HUES64 (cell line): Measurements from ENCODE around the gene NDUFS6.

ENCODE experiments used
- H3K27ac ChIP-seq: 2 replicates; pipeline ENCODE4 v1.7.0; 2013; ENCODE audit warnings: low read depth, low read length, inconsistent platforms
- H3K27me3 ChIP-seq: 2 replicates; pipeline ENCODE4 v1.6.1; 2013; ENCODE audit warnings: mild to moderate bottlenecking, low read length; ENCODE audit not compliant: insufficient read depth
- H3K36me3 ChIP-seq: 2 replicates; pipeline ENCODE4 v1.6.1; 2013; ENCODE audit warnings: mild to moderate bottlenecking, low read length; ENCODE audit not compliant: insufficient read depth
- H3K4me1 ChIP-seq: 2 replicates; pipeline ENCODE4 v1.6.1; 2013; ENCODE audit warnings: mild to moderate bottlenecking, low read length, moderate library complexity; ENCODE audit not compliant: insufficient read depth
- H3K4me3 ChIP-seq: 2 replicates; pipeline ENCODE4 v1.5.1; 2013; ENCODE audit warnings: mild to moderate bottlenecking, low read length, moderate library complexity
- H3K9ac ChIP-seq: 2 replicates; pipeline ENCODE4 v1.6.1; 2013; ENCODE audit warnings: mild to moderate bottlenecking, low read depth, low read length
- H3K9me3 ChIP-seq: 2 replicates; pipeline ENCODE4 v1.6.1; 2013; ENCODE audit warnings: low read depth, low read length; ENCODE audit not compliant: insufficient read depth
- WGBS: fragments of 150-250, 120-280 bp; methylation state at CpG from one replicate; pipeline ENCODE4 v1.1.7; 2013; ENCODE audit warnings: missing lambda C conversion rate; 5-methylcytosine and 5-hydroxymethylcytosine counted together

NDUFS6 gene

GRCh38 chr5:1821862-1822261, 20.7 kb downstream of the NDUFS6 start:
- 94% methylated on average over 8 of the region's 8 CpGs for WGBS
- Histone ChIP-seq H3K36me3 (peaks cover 56% of the 10 kb centered on the region), H3K9ac (no peak overlapping the region)

DNA sequence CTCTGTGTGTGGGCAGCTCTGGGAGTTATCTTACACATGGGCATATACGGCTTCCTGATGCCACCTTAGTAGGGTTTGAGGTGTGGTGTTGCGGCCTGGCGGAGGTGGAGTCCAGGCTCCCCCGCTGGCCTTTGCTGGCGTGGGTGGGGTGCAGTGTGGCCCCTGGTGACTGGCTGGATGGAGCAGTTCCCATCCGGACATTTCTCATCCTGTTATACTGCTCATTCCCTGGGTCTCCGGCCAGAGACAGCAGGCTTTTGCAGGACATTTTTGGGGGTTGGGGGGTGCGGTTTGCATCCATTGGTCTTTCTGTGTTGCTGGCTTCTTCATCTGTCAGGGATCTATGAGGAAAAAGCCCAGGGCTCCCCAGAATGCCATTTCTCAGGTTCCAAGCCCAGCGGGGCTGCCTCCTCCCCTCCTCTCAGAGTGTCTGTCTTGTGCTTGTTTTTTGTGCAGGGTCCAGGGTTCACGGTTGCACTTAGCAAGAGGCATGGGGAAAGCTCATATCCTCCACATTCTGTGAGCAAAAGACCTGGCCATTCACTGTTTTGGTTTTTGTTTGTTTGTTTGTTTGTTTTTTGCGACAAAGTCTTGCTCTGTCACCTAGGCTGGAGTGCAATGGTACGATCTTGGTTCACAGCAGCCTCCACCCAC, 22.3 kb downstream of the NDUFS6 start:
- H3K9me3 ChIP-seq = no peaks in the 10 kb centered on the region
- H3K27ac ChIP-seq = no peak overlapping the region
- H3K36me3 ChIP-seq = peaks cover 41% of the 10 kb centered on the region
- no peak overlapping the region for H3K9ac ChIP-seq
- H3K4me1 ChIP-seq = peaks cover 11% of the 10 kb centered on the region
- no peak overlapping the region for H3K4me3 ChIP-seq
- no peaks in the 10 kb centered on the region for H3K27me3 ChIP-seq
- 86% methylated on average over 12 of the region's 12 CpGs for WGBS

More at GRCh38 chr5:1821862-1822261, 20.7 kb downstream of the NDUFS6 start:
- Histone ChIP-seq H3K9me3 (no peaks in the 10 kb centered on the region), H3K27me3 (no peaks in the 10 kb centered on the region), H3K4me3 (no peak overlapping the region), H3K4me1 (peaks cover 11% of the 10 kb centered on the region), H3K27ac (no peak overlapping the region)

- Histone ChIP-seq H3K27me3 (no peaks in the 10 kb centered on the region), H3K4me1 (peaks cover 5% of the 10 kb centered on the region; the same call in 1 of the 2 replicates), H3K4me3 (no peak overlapping the region), H3K9me3 (no peaks in the 10 kb centered on the region), H3K9ac (no peak overlapping the region), H3K27ac (no peak overlapping the region), H3K36me3 (peaks cover 34% of the 10 kb centered on the region)
- 91% methylated on average over 25 of the region's 25 CpGs for WGBS
Observed at GRCh38 chr5:1824109-1824821, 23.1 kb downstream of the NDUFS6 start.

GRCh38 chr5:1824903-1825841, 24.0 kb downstream of the NDUFS6 start:
- Histone ChIP-seq H3K9ac (no peak overlapping the region), H3K27ac (no peak overlapping the region), H3K4me3 (no peak overlapping the region), H3K27me3 (no peaks in the 10 kb centered on the region), H3K9me3 (no peaks in the 10 kb centered on the region), H3K4me1 (0 out of 2 replicates have a peak, but pooled peaks cover 4% of the 10 kb centered on the region), H3K36me3 (peaks cover 24% of the 10 kb centered on the region)
- WGBS = 96% methylated on average over 27 of the region's 27 CpGs

- Histone ChIP-seq H3K9me3 (no peaks in the 10 kb centered on the region), H3K27ac (no peak overlapping the region), H3K36me3 (peaks cover 12% of the 10 kb centered on the region), H3K27me3 (no peaks in the 10 kb centered on the region), H3K9ac (no peak overlapping the region), H3K4me1 (peaks cover 8% of the 10 kb centered on the region; the same call in 1 of the 2 replicates), H3K4me3 (no peak overlapping the region)
- 86% methylated on average over 26 of the region's 26 CpGs for WGBS
Observed at GRCh38 chr5:1826235-1826980, 25.2 kb downstream of the NDUFS6 start.

GRCh38 chr5:1827025-1827885, 26.0 kb downstream of the NDUFS6 start:
- no peak overlapping the region for H3K27ac ChIP-seq
- no peak overlapping the region for H3K9ac ChIP-seq
- WGBS = 95% methylated on average over 25 of the region's 26 CpGs
- no peaks in the 10 kb centered on the region for H3K27me3 ChIP-seq
- H3K9me3 ChIP-seq = no peaks in the 10 kb centered on the region
- H3K4me1 ChIP-seq = peaks cover 15% of the 10 kb centered on the region; the same call in 1 of the 2 replicates
- H3K36me3 ChIP-seq = peaks cover 4% of the 10 kb centered on the region
- peak overlapping the region; percentile 36; the same call in 1 of the 2 replicates for H3K4me3 ChIP-seq

DNA sequence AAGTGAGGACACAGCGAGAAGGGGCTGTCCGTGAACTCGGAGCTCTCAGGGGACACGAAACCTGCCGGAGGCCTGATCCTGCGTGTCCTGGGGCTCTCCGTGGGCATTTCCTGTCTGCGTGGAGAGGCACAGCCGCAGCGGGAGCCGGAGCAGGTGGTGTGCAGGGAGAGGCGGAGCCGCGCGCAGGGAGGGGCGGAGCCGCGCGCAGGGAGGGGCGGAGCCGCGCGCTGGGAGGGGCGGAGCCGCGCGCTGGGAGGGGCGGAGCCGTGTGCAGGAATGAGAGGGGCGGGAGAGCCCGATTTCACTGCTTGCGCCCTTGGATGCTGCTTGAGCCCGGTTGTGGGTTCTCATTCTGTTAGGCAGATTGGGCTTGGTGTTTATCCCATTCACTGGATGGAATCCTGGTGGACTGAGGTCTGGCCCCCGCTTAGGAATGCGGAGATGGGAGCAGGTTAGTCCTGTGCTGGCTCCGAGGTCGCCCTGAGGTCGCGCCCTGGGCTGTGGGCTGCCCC, 26.7 kb downstream of the NDUFS6 start:
- WGBS = 78% methylated on average over 39 of the region's 39 CpGs
- Histone ChIP-seq H3K4me1 (peaks cover 15% of the 10 kb centered on the region; the same call in 1 of the 2 replicates), H3K9me3 (no peaks in the 10 kb centered on the region), H3K27me3 (no peaks in the 10 kb centered on the region), H3K27ac (no peak overlapping the region), H3K36me3 (no peaks in the 10 kb centered on the region; the same call in 1 of the 2 replicates), H3K4me3 (peak overlapping the region; percentile 36; the same call in 1 of the 2 replicates), H3K9ac (no peak overlapping the region)

- Histone ChIP-seq H3K36me3 (no peaks in the 10 kb centered on the region; the same call in 1 of the 2 replicates), H3K9me3 (no peaks in the 10 kb centered on the region), H3K9ac (no peak overlapping the region), H3K27ac (no peak overlapping the region), H3K4me3 (no peak overlapping the region), H3K27me3 (no peaks in the 10 kb centered on the region), H3K4me1 (peaks cover 20% of the 10 kb centered on the region; the same call in 1 of the 2 replicates)
- WGBS = 86% methylated on average over 17 of the region's 17 CpGs
Observed at GRCh38 chr5:1830571-1831228, 29.5 kb downstream of the NDUFS6 start.

DNA sequence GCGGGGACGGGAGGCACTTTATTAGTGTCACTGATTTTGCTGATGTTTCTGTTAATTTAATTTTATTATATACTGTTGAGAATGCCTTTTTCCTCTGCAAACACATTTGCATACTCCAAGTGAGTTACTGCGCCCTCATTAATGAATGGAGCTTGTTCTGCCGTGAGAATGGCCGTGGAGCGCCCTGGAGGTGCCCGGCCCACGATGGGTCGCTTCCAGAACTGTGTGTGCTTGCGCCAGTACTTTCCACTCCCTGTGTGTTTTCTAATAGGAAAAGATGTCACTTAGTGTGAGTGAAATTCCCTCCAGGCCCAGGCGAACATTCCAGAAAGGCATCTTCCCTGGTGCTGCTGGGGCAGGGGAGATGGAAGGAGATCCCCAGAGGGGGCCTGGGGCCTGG, 30.1 kb downstream of the NDUFS6 start:
- H3K36me3 ChIP-seq = no peaks in the 10 kb centered on the region
- H3K9me3 ChIP-seq = no peaks in the 10 kb centered on the region
- no peak overlapping the region for H3K9ac ChIP-seq
- H3K4me1 ChIP-seq = peaks cover 20% of the 10 kb centered on the region; the same call in 1 of the 2 replicates
- no peaks in the 10 kb centered on the region for H3K27me3 ChIP-seq
- no peak overlapping the region for H3K4me3 ChIP-seq
- 92% methylated on average over 10 of the region's 11 CpGs for WGBS
- H3K27ac ChIP-seq = no peak overlapping the region
